ENCODE measurements around the gene SHC1.
"Not testable (repeated sequence)": the region's sequence is repeated elsewhere in the genome, so short reads cannot be mapped to it uniquely, and the experiment has no call there.

The SHC1 gene

GRCh38 chr1:154995301-154995983 lies 24.9 kb upstream of the SHC1 start:
- DNase-seq (ENCODE audit: low read depth in 2 of 2): peak; percentile 56 to 62

DNA sequence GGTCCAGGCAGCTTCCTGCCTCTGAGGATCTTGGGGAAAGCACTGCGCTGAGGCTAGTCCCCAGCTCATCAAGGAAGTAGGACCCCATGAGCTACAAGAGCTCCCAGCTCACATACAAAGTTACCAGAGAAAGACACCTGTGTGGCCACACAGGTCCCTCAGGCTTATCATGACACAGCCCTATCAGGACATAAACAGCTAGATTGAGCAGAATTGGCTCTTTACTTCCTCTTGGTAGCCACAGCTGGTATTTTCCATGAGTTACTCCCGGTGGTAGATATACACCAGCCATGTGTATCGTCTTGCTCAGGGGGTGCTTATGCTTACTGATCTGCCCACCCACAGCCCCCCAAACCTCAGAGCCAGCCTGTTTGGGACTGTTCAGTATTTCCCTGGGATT lies 24.0 kb upstream of the SHC1 start:
- DNase-seq (ENCODE audit: low read depth in 2 of 2): no peak

- DNase-seq (ENCODE audit: low read depth in 2 of 2): no peak
Observed at GRCh38 chr1:154994269-154994587, 23.7 kb upstream of the SHC1 start.

DNA sequence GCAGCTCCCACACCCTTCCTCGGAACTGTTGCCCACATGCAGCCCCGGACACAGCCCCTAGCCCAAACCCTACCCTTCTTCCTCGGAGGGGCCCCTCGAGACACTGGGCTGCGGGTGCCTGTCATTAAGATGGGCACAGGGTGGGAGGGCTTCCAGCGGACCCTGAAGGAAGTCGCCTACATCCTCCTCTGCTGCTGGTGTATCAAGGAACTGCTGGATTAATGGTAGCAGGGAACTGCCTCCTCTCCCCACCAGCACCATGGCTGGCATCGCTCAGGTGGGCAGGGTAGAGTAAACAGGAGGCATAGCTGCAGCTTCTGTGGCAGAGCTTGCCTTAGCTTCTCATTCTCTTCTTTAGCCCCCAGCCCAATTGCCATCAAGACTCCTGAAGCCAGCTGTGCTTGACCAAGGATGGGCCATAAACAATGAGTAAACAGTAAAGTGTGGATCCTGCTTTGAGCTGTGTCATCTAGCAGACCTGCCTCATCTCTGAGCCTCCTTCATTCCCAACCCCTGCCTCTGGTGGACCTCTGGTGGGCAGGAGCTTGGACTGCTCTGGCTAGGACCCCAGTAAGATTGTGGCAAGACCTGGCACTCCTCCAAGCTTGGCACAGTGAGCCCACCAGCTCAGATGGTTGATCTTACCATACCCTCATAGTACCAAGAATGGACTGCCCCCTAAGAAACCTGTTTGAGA lies 23.2 kb upstream of the SHC1 start, which contains the start of gene LENEP:
Gene LENEP (plus strand): TSS at position 15 of the 697 bp plus-strand sequence. CDS start 22 bp downstream, at position 37.
- no peak for DNase-seq (ENCODE audit: low read depth in 2 of 2)

GRCh38 chr1:154992721-154993571 lies 22.4 kb upstream of the SHC1 start:
- DNase-seq (ENCODE audit: low read depth in 2 of 2): no peak

GRCh38 chr1:154990276-154990675 lies 19.7 kb upstream of the SHC1 start:
- no peak for DNase-seq (ENCODE audit: low read depth in 2 of 2)

GRCh38 chr1:154989195-154989860 lies 18.8 kb upstream of the SHC1 start:
- DNase-seq (ENCODE audit: low read depth in 2 of 2): no peak

GRCh38 chr1:154988058-154988954 lies 17.8 kb upstream of the SHC1 start:
- DNase-seq (ENCODE audit: low read depth in 2 of 2): no peak

- no peak for DNase-seq (ENCODE audit: low read depth in 2 of 2)
Observed at GRCh38 chr1:154987326-154987725, 16.8 kb upstream of the SHC1 start.

GRCh38 chr1:154986736-154987135 lies 16.2 kb upstream of the SHC1 start:
- DNase-seq (ENCODE audit: low read depth in 2 of 2): not testable (repeated sequence)

DNA sequence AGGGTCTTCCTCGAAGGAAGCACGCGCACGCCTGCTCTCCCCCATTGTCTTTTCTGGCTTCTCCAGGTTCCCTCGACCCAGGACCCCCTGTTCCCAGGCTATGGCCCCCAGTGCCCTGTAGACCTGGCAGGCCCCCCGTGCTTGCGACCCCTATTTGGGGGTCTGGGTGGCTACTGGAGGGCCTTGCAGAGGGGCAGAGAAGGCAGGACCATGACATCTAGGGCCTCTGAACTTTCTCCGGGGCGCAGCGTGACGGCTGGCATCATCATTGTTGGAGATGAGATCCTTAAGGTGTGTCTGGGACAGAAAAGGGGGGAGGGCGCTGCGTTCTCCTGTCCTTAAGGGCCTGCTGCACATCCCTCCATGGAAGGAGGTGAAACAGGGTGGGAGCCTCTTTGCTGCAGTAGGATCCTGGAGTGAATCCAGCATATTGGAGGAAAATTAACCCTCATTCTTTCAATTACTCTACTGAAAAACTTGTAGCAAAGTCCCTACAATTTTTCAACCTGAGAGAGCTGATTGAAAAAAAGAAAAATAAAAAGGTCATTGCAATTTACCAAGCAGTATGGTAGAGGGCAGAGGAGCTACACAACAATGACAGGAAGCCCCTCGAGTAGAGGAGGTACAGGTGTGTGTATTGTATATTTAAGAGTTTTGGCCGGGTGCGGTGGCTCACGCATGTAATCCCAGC lies 13.4 kb upstream of the SHC1 start:
- DNase-seq (ENCODE audit: low read depth in 2 of 2): no peak

GRCh38 chr1:154982897-154983648 lies 12.5 kb upstream of the SHC1 start, which contains the start of gene FLAD1:
Gene FLAD1 (plus strand): TSS chr1:154983344. CDS start chr1:154983695, 351 bp downstream.
- DNase-seq (ENCODE audit: low read depth in 2 of 2): peak; percentile 100

DNA sequence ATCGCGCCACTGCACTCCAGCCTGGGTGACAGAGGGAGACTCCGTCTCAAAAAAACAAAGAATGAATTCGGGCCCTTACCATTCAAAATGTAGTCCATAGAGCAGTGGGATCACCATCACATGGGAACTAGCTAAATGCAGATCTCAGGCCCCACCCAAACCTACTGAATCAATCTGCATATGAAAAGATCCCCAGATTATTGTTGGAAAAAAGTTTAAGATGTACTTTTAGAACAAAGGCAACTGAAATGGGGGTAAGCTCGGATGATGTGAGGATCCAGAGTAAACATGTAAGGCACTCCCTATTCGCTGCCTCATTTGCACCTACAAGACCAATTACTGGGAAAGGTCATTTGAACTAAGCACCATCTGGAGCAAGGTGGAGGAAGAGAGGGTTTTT lies 11.8 kb upstream of the SHC1 start:
- DNase-seq (ENCODE audit: low read depth in 2 of 2): no peak

- DNase-seq (ENCODE audit: low read depth in 2 of 2): no peak
Observed at GRCh38 chr1:154978360-154978759, 7.8 kb upstream of the SHC1 start.

DNA sequence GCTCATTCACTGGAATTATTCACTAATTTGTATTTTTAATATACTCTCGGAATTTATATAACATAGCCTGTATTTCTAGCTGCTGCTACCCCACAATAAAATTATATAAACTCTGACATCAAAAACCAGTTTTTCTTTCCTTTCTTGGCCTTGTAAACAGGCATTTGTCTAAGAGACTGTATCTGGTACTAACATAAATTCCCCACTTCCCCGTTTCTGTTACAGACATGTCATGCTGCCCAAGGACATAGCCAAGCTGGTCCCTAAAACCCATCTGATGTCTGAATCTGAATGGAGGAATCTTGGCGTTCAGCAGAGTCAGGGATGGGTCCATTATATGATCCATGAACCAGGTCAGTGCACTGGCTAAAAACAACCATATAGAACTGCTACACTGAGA lies 7.2 kb upstream of the SHC1 start:
- not testable (repeated sequence) for DNase-seq (ENCODE audit: low read depth in 2 of 2)

- no peak for DNase-seq (ENCODE audit: low read depth in 2 of 2)
Observed at GRCh38 chr1:154975409-154976059, 5.0 kb upstream of the SHC1 start.

DNA sequence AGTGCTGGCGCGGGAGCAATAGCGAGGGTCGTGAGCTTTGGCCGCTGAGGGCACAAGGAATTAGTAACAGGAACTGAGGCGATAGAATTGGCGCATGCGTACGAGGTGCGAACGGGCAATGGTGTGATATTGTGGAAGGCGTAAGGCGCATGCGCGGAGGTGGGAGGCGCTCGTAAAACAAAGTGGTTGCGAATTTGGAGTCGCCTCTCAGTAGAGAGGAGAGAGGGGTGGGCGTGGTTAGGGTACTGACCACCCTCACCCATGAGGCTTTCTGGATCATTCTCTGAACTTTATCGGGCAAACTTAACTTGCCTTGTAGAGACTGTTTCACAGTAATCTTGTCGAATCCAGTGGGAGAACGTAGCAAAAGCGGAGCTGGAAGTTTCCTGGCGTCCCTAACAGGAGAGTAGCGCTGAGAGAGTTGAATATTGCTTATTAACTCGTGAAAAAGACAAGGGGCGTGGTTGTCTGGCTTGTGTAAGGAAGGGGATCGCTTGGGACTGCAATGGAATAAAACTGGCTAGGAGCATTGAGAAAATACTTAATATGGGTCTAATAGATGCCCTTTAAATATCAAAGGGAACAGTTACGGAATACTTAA lies 4.4 kb upstream of the SHC1 start:
- peak; percentile 88 to 89 for DNase-seq (ENCODE audit: low read depth in 2 of 2)

DNA sequence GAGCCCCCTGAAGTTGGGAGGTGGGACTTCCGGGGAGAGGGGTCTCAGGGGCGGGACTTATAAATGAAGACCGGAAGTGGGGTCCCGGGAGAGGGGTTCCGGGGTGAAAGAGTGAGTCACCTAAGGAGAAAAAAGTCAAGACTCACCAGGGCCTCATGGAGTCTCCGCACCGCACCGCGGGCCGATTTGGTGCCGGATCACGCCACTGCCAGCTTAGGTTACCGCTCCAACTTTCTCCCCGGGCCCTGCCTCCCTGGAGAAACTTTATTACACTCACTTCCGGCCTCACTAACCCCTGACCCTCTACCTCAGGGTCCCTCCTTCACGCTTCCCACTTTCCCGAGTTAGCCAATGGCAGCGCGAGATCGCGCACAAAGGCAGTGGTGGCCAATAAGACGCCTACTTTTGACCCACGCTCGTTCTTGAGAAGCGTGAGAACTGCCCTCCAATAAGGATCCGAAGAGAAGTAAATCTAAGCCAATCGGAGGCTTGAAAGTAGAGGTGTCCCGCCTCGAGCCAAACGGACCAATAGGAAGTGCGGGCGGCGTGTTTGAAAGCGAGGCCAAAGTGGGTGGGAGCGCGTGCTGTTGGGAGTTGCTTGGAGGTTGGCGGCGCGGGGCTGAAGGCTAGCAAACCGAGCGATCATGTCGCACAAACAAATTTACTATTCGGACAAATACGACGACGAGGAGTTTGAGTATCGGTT lies 3.7 kb upstream of the SHC1 start, which contains the start of gene CKS1B:
Gene CKS1B (plus strand): TSS at position 580 of the 706 bp plus-strand sequence. CDS start 65 bp downstream, at position 645.
- peak; percentile 100 for DNase-seq (ENCODE audit: low read depth in 2 of 2)
